ENCODE data around the gene NEURL1B. TPM values are rescaled to one million over a fixed set of nuclear protein-coding genes. Genes with fewer than 3 reads are reported as not detected.
"Not testable (repeated sequence)": the region's sequence is repeated elsewhere in the genome, so short reads cannot be mapped to it uniquely, and the experiment has no call there.

NEURL1B gene
- total RNA-seq, 4 donors from 2014 or later, result 21.7 to 59.9 (median 41.5) TPM

DNA sequence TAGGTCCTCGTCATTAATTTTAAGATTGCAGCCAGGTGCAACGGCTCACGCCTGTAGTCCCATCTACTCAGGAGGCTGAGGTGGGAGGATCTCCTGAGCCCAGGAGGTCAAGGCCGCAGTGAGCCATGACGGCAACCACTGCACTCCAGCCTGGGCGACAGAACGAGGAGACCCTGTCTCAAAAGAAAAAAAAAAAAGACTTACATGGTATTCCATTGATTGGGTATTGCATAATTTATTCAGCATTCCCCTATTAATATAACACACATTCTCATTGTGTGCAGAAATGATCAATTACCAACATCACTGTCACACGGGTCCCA, 67.1 kb downstream of the NEURL1B start:
- Histone ChIP-seq H3K4me1 (peaks cover 0 to 4% (median 2%) of the 10 kb centered on the region in 3 donors), H3K27ac (no peak overlapping the region), H3K36me3 (no peaks in the 10 kb centered on the region), H3K9me3 (no peaks in the 10 kb centered on the region), H3K27me3 (peaks cover 5% of the 10 kb centered on the region), H3K4me3 (no peak overlapping the region)
- 81 to 87% methylated on average over 5 to 7 of the region's 8 CpGs for WGBS, 2 donors (ENCODE audit: low coverage in 1 of 2)
- ATAC-seq, result no peak
- TF ChIP-seq, protein P1, sequence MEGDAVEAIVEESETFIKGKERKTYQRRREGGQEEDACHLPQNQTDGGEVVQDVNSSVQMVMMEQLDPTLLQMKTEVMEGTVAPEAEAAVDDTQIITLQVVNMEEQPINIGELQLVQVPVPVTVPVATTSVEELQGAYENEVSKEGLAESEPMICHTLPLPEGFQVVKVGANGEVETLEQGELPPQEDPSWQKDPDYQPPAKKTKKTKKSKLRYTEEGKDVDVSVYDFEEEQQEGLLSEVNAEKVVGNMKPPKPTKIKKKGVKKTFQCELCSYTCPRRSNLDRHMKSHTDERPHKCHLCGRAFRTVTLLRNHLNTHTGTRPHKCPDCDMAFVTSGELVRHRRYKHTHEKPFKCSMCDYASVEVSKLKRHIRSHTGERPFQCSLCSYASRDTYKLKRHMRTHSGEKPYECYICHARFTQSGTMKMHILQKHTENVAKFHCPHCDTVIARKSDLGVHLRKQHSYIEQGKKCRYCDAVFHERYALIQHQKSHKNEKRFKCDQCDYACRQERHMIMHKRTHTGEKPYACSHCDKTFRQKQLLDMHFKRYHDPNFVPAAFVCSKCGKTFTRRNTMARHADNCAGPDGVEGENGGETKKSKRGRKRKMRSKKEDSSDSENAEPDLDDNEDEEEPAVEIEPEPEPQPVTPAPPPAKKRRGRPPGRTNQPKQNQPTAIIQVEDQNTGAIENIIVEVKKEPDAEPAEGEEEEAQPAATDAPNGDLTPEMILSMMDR (IDR thresholded peaks at IDR 0.05), result no peak
- no peak for TF ChIP-seq POLR2AphosphoS5 (IDR thresholded peaks at IDR 0.05)
- TF ChIP-seq EP300 (IDR thresholded peaks at IDR 0.05), result no peak
- TF ChIP-seq POLR2A (IDR thresholded peaks at IDR 0.05), result no peak

DNA sequence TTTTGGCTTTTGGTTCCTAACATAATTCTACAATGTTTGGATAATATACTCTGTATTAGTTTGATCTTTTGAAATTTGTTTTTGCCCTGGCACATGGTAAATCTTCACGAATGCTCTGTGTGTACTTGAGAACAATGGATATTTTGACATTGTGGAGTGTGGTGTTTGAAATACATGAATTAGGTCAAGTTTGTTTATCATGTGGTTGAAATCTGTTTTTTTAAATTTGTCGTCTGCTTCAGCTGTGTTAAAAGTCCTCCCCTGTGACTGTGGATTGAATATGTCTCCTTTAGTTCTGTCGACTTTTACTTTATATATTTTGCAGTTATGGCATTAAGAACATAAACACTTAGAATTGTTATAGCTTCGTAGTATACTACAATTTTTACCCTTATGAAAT, 69.6 kb downstream of the NEURL1B start:
- Histone ChIP-seq H3K36me3 (no peaks in the 10 kb centered on the region), H3K27ac (no peak overlapping the region), H3K27me3 (peaks cover 5% of the 10 kb centered on the region), H3K9me3 (no peaks in the 10 kb centered on the region), H3K4me3 (no peak overlapping the region), H3K4me1 (peaks cover 0 to 30% (median 9%) of the 10 kb centered on the region in 3 donors)
- ATAC-seq, result no peak
- 22 to 47% methylated on average over 3 to 4 of the region's 4 CpGs for WGBS, 2 donors (ENCODE audit: low coverage in 1 of 2)
- TF ChIP-seq POLR2AphosphoS5 (IDR thresholded peaks at IDR 0.05) (no peak), POLR2A (IDR thresholded peaks at IDR 0.05) (no peak), EP300 (IDR thresholded peaks at IDR 0.05) (no peak)
- TF ChIP-seq, protein P1 (IDR thresholded peaks at IDR 0.05), result no peak

DNA sequence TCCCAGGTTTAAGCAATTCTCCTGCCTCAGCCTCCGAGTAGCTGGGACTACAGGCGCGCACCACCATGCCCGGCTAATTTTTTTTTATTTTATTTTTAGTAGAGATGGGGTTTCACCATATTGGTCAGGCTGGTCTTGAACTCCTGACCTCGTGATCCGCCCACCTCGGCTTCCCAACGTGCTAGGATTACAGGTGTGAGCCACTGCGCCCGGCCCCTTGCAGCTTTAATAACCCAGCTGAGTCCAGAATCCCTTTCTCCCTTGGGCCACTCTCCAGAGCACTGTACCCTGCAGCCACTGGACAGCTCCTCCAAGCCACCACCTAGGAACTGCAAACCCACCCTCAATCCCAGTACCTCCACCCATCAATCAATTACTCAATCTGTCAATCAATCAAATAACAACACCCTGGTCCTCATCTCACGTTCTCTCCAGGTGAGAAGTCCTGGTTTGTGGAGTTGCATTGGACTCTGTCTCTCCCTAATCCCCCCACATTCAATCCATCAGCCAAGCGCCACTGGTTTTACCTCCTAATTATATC, 70.3 kb downstream of the NEURL1B start:
- not testable (repeated sequence) for H3K27me3 ChIP-seq, H3K36me3 ChIP-seq, H3K27ac ChIP-seq, H3K9me3 ChIP-seq, ATAC-seq, H3K4me3 ChIP-seq
- peaks cover 0 to 34% (median 14%) of the 10 kb centered on the region in 3 donors for H3K4me1 ChIP-seq
- WGBS, 2 donors (ENCODE audit: low coverage in 1 of 2), result 78 to 81% methylated on average over 9 to 11 of the region's 12 CpGs

DNA sequence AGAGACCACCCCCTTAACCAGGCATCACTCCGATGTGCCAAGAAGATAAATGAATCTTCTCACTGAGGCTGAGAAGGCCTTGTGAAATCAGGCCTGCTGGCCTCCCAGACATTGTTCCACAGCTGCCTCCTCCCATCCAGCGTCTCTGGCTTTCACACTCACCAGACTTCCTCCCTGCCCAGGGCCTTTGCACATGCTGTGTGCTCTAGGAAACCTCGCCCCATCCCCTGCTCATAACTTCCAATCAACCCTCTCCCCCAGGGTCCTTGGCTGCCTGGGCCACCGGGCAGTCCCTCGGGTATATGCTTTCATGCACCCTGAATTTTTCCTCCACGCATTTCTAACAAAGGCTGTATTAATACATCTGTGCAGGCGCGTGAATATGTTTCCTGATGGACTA, 71.5 kb downstream of the NEURL1B start:
- ATAC-seq, result no peak

DNA sequence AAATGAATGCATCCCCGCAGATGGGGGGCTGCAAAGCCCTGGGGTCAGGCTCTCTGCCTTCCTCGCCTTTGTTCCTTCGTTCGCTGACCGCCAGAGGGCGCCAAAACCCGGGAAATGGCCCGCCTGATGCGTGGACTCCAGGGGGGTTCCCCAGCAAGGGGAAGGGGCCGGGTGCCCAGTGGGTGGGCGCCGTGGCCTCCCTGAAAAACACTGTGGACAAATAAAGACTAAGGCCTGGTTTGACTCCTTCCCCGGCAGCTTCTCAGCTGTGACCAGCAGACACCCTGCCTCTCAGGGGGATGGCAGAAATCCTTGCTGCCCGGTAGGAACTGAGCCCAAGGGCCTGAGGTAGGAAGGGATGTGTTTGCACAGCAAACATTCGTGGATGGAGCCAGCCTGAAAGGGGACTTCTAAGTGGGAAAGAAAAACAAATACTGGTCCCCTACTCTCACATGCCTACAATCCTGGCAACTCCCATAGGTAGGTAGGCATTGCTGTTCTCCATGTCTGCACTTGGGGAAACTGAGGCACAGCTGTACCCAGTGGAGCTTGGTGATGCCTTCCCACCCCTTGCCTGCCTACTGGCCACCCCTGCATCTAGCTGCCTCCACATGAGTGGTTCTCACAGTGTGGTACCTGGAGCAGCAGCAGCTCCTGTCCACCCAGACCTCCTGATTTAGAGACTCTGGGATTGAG, 72.2 kb downstream of the NEURL1B start:
- Histone ChIP-seq H3K4me1 (peaks cover 0 to 48% (median 25%) of the 10 kb centered on the region in 3 donors), H3K4me3 (no peak overlapping the region), H3K27me3 (no peaks in the 10 kb centered on the region), H3K36me3 (no peaks in the 10 kb centered on the region), H3K9me3 (no peaks in the 10 kb centered on the region), H3K27ac (peak overlapping the region in 1 of 4 donors; percentile 79)
- no peak for ATAC-seq
- WGBS, 2 donors (ENCODE audit: low coverage in 1 of 2), result 0 to 7% methylated on average over 3 of the region's 15 CpGs
- no peak for TF ChIP-seq POLR2A (IDR thresholded peaks at IDR 0.05)
- TF ChIP-seq, protein P1 (IDR thresholded peaks at IDR 0.05), result peak; percentile 88 to 95 (median 91)

More for the DNA sequence above, 71.5 kb downstream of the NEURL1B start:
- 35 to 42% methylated on average over 5 of the region's 8 CpGs for WGBS, 2 donors (ENCODE audit: low coverage in 1 of 2)
- Histone ChIP-seq H3K27ac (no peak overlapping the region), H3K4me1 (peaks cover 0 to 46% (median 24%) of the 10 kb centered on the region in 3 donors), H3K9me3 (no peaks in the 10 kb centered on the region), H3K36me3 (no peaks in the 10 kb centered on the region), H3K4me3 (no peak overlapping the region), H3K27me3 (no peaks in the 10 kb centered on the region)
- TF ChIP-seq EP300 (IDR thresholded peaks at IDR 0.05) (no peak), POLR2A (IDR thresholded peaks at IDR 0.05) (no peak), POLR2AphosphoS5 (IDR thresholded peaks at IDR 0.05) (no peak)
- TF ChIP-seq, protein P1 (IDR thresholded peaks at IDR 0.05), result no peak

All from gastroesophageal sphincter (tissue), 4 donors.